Measurements from ENCODE around the gene SELENOV.

The SELENOV gene

GRCh38 chr19:39474139-39474620, 40.8 kb upstream of the SELENOV start:
- no peaks in the 10 kb centered on the region for H3K9me3 ChIP-seq (ENCODE audit: control insufficient read depth, insufficient read depth, low read depth, low read length)
- no peak overlapping the region for H3K4me3 ChIP-seq (ENCODE audit: low read depth, low read length)
- CTCF ChIA-PET, result interaction anchor here (0.6 to 6.1 kb wide), 49 partner anchors 9 to 503 kb away, joined by 3 to 174 read pairs (median 5); partner anchors contain the start of genes DLL3, EID2, EID2B and GMFG
- H3K27ac ChIP-seq (ENCODE audit: extremely low read depth, low read depth, low read length), result no peak overlapping the region
- H3K4me1 ChIP-seq (ENCODE audit: control insufficient read depth, insufficient read depth, low read length), result no peaks in the 10 kb centered on the region
- POLR2A ChIA-PET, result interaction anchor here (0.9 to 3.6 kb wide), 5 partner anchors 29 to 59 kb away, joined by 4 to 29 read pairs (median 6); partner anchors contain the start of genes EID2B, RPS16 and SUPT5H
- peaks cover 76 to 91% of the 10 kb centered on the region in 2 experiments for H3K36me3 ChIP-seq (ENCODE audit: control insufficient read depth in 2 of 2, insufficient read depth in 1 of 2, low read length in 2 of 2)
- TF ChIP-seq WT1 (tag by site-specific recombination; IDR thresholded peaks at IDR 0.05), result peak; percentile 31; the same call in 1 of the 2 replicates
- TF ChIP-seq ZFP69B (tag by site-specific recombination; IDR thresholded peaks at IDR 0.05), result peak; percentile 44; the same call in 1 of the 2 replicates
- TF ChIP-seq ZNF391 (tag by site-specific recombination; IDR thresholded peaks at IDR 0.05; ENCODE audit: borderline replicate concordance, low read depth), result peak; percentile 63; the same call in 1 of the 2 replicates
- TF ChIP-seq ZNF624 (tag by site-specific recombination; IDR thresholded peaks at IDR 0.05), result no peak
- TF ChIP-seq, protein P1, sequence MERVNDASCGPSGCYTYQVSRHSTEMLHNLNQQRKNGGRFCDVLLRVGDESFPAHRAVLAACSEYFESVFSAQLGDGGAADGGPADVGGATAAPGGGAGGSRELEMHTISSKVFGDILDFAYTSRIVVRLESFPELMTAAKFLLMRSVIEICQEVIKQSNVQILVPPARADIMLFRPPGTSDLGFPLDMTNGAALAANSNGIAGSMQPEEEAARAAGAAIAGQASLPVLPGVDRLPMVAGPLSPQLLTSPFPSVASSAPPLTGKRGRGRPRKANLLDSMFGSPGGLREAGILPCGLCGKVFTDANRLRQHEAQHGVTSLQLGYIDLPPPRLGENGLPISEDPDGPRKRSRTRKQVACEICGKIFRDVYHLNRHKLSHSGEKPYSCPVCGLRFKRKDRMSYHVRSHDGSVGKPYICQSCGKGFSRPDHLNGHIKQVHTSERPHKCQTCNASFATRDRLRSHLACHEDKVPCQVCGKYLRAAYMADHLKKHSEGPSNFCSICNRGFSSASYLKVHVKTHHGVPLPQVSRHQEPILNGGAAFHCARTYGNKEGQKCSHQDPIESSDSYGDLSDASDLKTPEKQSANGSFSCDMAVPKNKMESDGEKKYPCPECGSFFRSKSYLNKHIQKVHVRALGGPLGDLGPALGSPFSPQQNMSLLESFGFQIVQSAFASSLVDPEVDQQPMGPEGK (tag by site-specific recombination; IDR thresholded peaks at IDR 0.05), result peak; percentile 97
- TF ChIP-seq ZNF148 (tag by site-specific recombination; IDR thresholded peaks at IDR 0.05; ENCODE audit: borderline replicate concordance), result peak; percentile 56; the same call in 1 of the 2 replicates
- peak; percentile 61; the same call in 1 of the 2 replicates for TF ChIP-seq ZNF175 (tag by site-specific recombination; IDR thresholded peaks at IDR 0.05)
- TF ChIP-seq ZNF670 (tag by site-specific recombination; IDR thresholded peaks at IDR 0.05; ENCODE audit: low read depth), result no peak
- TF ChIP-seq KLF1 (tag by site-specific recombination; IDR thresholded peaks at IDR 0.05), result peak; percentile 16; the same call in 1 of the 2 replicates
- TF ChIP-seq ZNF449 (tag by site-specific recombination; IDR thresholded peaks at IDR 0.05), result no peak
- no peak for TF ChIP-seq OVOL3 (tag by site-specific recombination; IDR thresholded peaks at IDR 0.05)
- TF ChIP-seq ZNF747 (tag by site-specific recombination; IDR thresholded peaks at IDR 0.05), result no peak
- TF ChIP-seq ZBTB48 (tag by site-specific recombination; IDR thresholded peaks at IDR 0.05), result peak; percentile 46; the same call in 1 of the 2 replicates
- TF ChIP-seq ZNF16 (tag by site-specific recombination; IDR thresholded peaks at IDR 0.05; ENCODE audit: low read depth), result no peak
- 0 out of 2 replicates have a peak, but pooled peaks have one; percentile 30 for TF ChIP-seq KLF16 (tag by site-specific recombination; IDR thresholded peaks at IDR 0.05)
- no peak; the same call in 1 of the 2 replicates for TF ChIP-seq ZXDB (tag by site-specific recombination; IDR thresholded peaks at IDR 0.05)
- TF ChIP-seq ZNF2 (tag by site-specific recombination; IDR thresholded peaks at IDR 0.05), result peak; percentile 80
- TF ChIP-seq ZNF548 (tag by site-specific recombination; IDR thresholded peaks at IDR 0.05), result 0 out of 2 replicates have a peak, but pooled peaks have one; percentile 11
- TF ChIP-seq ZBTB26 (tag by site-specific recombination; optimal IDR thresholded peaks at IDR 0.05), result peak; percentile 15
- peak; percentile 56; the same call in 1 of the 2 replicates for TF ChIP-seq ZBTB7A (tag by site-specific recombination; IDR thresholded peaks at IDR 0.05; ENCODE audit: low read depth)
- TF ChIP-seq ZNF19 (tag by site-specific recombination; IDR thresholded peaks at IDR 0.05; ENCODE audit: low read depth), result 0 out of 2 replicates have a peak, but pooled peaks have one; percentile 28
- TF ChIP-seq, protein P2, sequence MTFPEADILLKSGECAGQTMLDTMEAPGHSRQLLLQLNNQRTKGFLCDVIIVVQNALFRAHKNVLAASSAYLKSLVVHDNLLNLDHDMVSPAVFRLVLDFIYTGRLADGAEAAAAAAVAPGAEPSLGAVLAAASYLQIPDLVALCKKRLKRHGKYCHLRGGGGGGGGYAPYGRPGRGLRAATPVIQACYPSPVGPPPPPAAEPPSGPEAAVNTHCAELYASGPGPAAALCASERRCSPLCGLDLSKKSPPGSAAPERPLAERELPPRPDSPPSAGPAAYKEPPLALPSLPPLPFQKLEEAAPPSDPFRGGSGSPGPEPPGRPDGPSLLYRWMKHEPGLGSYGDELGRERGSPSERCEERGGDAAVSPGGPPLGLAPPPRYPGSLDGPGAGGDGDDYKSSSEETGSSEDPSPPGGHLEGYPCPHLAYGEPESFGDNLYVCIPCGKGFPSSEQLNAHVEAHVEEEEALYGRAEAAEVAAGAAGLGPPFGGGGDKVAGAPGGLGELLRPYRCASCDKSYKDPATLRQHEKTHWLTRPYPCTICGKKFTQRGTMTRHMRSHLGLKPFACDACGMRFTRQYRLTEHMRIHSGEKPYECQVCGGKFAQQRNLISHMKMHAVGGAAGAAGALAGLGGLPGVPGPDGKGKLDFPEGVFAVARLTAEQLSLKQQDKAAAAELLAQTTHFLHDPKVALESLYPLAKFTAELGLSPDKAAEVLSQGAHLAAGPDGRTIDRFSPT (tag by site-specific recombination; IDR thresholded peaks at IDR 0.05), result peak; percentile 84; the same call in 1 of the 2 replicates
- TF ChIP-seq ZNF580 (tag by site-specific recombination; IDR thresholded peaks at IDR 0.05), result peak; percentile 66; the same call in 1 of the 2 replicates
- 0 out of 2 replicates have a peak, but pooled peaks have one; percentile 19 for TF ChIP-seq ZBTB17 (tag by site-specific recombination; IDR thresholded peaks at IDR 0.05)
- TF ChIP-seq EGR2 (tag by site-specific recombination; IDR thresholded peaks at IDR 0.05; ENCODE audit: low read depth), result 0 out of 2 replicates have a peak, but pooled peaks have one; percentile 3
- TF ChIP-seq GLIS2 (tag by site-specific recombination; IDR thresholded peaks at IDR 0.05), result 0 out of 2 replicates have a peak, but pooled peaks have one; percentile 4
- 0 out of 2 replicates have a peak, but pooled peaks have one; percentile 39 for TF ChIP-seq SP7 (tag by site-specific recombination; IDR thresholded peaks at IDR 0.05)
- TF ChIP-seq ZNF843 (tag by site-specific recombination; IDR thresholded peaks at IDR 0.05), result 0 out of 2 replicates have a peak, but pooled peaks have one; percentile 59
